ENCODE data around the gene GAB2. TPM values are rescaled to one million over a fixed set of nuclear protein-coding genes. Genes with fewer than 3 reads are reported as not detected.
"Not testable (repeated sequence)": the region's sequence is repeated elsewhere in the genome, so short reads cannot be mapped to it uniquely, and the experiment has no call there.

The GAB2 gene
- total RNA-seq, 2 experiments from 2014 or later = 7.1 to 7.5 TPM

DNA sequence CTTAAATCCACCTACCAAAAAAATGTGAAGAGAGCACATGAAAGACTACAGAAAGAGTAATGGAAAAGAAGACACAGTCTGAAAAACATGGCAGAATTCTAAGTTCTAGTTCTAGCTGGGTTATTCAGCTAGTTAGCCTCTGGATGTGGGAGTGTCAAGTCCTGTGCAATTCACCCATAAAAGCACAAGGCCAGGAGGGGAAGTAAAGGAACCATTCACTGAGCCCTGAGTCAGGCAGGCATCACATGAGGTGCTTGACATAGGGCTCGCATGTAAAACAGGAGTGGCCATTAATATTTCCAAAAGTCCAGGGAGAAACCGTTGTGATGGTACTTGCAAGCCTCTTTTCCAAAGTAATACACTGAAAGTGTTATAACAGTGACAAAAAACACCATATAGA is 103.7 kb downstream of the GAB2 start:
- peaks cover 14% of the 10 kb centered on the region for H3K4me1 Mint-ChIP-seq
- H3K27me3 Mint-ChIP-seq = peaks cover 14% of the 10 kb centered on the region
- POLR2A ChIA-PET = no interaction called here
- no peak overlapping the region for H3K4me3 Mint-ChIP-seq
- no peaks in the 10 kb centered on the region for H3K9me3 Mint-ChIP-seq
- no peak overlapping the region for H3K27ac Mint-ChIP-seq
- peaks cover 3% of the 10 kb centered on the region for H3K36me3 Mint-ChIP-seq
- DNase-seq (no peak), ATAC-seq (ENCODE audit: low read depth) (no peak)

DNA sequence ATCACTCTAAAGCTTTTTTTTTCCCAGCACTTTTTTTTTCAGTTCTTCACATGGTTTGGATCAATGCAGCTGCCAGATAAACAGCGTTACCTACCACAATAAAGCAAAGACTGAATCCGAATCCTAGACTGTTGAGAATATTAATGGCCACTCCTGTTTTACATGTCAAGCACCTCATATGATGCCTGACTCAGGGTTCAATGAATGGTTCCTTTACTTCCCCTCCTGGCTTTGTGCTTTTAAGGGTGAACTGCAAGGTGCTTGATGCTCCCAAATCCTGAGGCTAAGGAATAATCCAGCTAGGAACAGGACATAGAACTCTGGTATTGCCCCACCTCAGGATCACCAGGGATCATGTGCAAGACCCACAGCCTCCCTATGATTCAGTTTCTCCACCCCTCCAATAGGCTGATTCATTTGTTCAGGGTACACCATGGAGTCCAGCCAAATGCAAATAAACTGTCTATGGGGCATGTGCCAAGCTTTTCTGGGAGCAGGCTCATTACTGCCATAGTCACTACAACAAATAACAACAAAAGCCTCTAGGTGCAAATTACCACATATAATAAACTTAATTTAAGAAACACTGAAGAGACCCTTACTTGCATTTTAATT is 104.3 kb downstream of the GAB2 start:
- ATAC-seq (ENCODE audit: low read depth) (no peak), DNase-seq (no peak)
- H3K27me3 Mint-ChIP-seq = peaks cover 13% of the 10 kb centered on the region
- POLR2A ChIA-PET = no interaction called here
- peaks cover 3% of the 10 kb centered on the region for H3K36me3 Mint-ChIP-seq
- H3K9me3 Mint-ChIP-seq = no peaks in the 10 kb centered on the region
- no peak overlapping the region for H3K27ac Mint-ChIP-seq
- H3K4me1 Mint-ChIP-seq = peaks cover 16% of the 10 kb centered on the region
- no peak overlapping the region for H3K4me3 Mint-ChIP-seq

DNA sequence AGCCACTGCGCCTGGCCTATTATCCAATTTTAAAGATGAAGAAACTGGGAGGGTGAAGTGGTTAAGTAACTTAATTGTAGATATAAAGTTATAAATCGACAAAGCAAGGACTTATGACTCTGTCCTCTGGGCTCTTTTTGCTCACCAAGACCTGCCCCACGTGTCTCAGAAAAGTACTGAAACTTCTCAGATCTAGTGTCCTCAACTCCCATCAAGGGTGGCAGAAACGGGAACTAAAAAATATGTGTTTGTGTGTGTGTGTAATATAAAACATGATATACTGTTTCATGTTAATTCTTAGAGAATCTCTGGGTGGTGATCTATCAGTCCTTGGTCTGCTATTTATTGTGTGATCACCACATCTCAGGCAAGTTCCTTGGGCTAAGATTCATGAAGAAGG is 104.9 kb downstream of the GAB2 start:
- DNase-seq (no peak), ATAC-seq (ENCODE audit: low read depth) (no peak)
- POLR2A ChIA-PET = interaction anchor here (0.7 to 0.9 kb wide), 2 partner anchors 20 to 110 kb away, joined by 3 to 6 read pairs; no protein-coding TSS in a partner anchor
- H3K4me1 Mint-ChIP-seq = peaks cover 18% of the 10 kb centered on the region
- H3K27me3 Mint-ChIP-seq = peaks cover 10% of the 10 kb centered on the region
- H3K9me3 Mint-ChIP-seq = no peaks in the 10 kb centered on the region
- H3K27ac Mint-ChIP-seq = no peak overlapping the region
- peaks cover 3% of the 10 kb centered on the region for H3K36me3 Mint-ChIP-seq
- no peak overlapping the region for H3K4me3 Mint-ChIP-seq

DNA sequence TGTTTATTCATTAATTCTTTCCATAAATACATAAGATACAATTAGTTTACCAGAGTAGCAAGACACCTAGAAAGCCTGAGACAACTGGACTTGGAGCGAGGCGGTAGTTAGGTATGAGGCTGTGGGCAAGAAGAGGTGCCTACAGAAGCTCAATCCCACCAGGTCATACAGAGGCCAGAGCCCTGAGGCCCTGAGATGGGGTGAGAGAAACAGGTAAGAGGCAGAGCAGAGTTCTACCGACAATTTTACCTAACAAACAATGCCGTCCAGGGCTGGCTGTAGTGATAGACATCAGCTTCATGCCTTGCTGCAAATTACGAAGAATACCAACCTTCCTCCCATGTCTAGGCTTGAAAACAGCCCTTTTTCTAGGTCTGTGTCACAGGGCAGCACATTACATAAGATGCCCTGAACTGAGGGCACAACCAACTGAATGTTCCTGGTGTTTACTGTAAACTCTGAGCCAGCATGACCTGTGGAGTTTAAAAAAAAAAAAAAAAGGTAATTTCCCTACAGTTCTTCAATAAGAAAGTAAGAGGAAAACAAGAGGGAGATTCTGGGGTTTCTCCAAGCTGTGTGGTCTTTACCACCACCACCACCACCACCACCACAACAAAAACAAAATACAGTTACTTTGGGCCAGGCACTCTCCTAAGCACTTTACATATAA is 105.8 kb downstream of the GAB2 start:
- Mint-ChIP-seq H3K36me3 (peaks cover 2% of the 10 kb centered on the region), H3K27me3 (peaks cover 8% of the 10 kb centered on the region), H3K27ac (no peak overlapping the region), H3K4me3 (no peak overlapping the region), H3K4me1 (peaks cover 18% of the 10 kb centered on the region), H3K9me3 (no peaks in the 10 kb centered on the region)
- DNase-seq (no peak), ATAC-seq (ENCODE audit: low read depth) (peak; percentile 30)
- POLR2A ChIA-PET = interaction anchor here (0.7 to 0.9 kb wide), 2 partner anchors 19 to 109 kb away, joined by 3 to 6 read pairs; no protein-coding TSS in a partner anchor

DNA sequence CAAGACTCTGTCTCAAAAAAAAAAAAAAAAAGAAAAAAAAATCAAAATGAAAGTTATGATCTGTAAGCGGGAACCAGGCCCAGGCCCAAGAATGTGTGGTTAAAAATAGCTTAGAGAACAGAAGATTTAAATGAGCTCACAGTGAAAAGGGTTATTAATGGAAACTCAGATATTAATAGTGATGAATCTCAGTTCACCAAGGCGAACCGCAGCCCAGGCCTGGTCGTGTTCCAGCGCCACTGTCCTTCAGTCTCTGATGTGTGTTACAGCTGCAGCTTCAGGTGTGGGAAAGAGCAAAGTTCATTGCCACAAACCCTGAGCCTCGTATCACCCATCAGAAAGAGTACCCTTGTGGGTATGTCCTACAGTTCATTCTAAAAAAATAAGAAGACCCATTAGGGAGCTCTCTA is 107.1 kb downstream of the GAB2 start:
- Mint-ChIP-seq H3K27ac (no peak overlapping the region), H3K4me1 (peaks cover 18% of the 10 kb centered on the region), H3K27me3 (peaks cover 9% of the 10 kb centered on the region), H3K9me3 (no peaks in the 10 kb centered on the region), H3K36me3 (peaks cover 2% of the 10 kb centered on the region), H3K4me3 (no peak overlapping the region)
- no peak for ATAC-seq (ENCODE audit: low read depth)
- POLR2A ChIA-PET = interaction anchor here (0.7 to 1.5 kb wide), 3 partner anchors 18 to 122 kb away, joined by 3 read pairs; partner anchors contain the start of gene KCTD21
- no peak for DNase-seq

DNA sequence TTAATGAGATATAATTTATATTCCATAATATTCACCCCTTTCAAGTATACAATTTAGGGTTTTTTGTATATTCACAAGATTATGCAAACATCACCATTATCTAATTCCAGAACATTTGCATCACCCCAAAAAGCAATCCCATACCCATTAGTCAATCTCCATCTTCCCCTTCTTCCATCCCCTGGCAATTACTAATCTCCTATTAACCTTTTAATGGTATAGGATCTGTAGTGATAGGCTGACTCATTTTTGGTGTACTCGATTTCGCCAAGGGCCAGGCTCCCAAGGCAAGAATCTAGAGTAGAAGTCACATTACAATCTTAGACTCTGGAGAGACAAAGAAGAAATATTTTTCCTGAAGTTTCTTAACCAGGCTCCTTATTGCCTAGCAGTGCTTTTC is 113.4 kb downstream of the GAB2 start:
- POLR2A ChIA-PET = no interaction called here
- no peak for ATAC-seq (ENCODE audit: low read depth)
- no peak for DNase-seq
- H3K27ac Mint-ChIP-seq = no peak overlapping the region
- H3K27me3 Mint-ChIP-seq = peaks cover 20% of the 10 kb centered on the region
- H3K4me3 Mint-ChIP-seq = no peak overlapping the region
- peaks cover 2% of the 10 kb centered on the region for H3K9me3 Mint-ChIP-seq
- peaks cover 4% of the 10 kb centered on the region for H3K4me1 Mint-ChIP-seq
- H3K36me3 Mint-ChIP-seq = peaks cover 5% of the 10 kb centered on the region

DNA sequence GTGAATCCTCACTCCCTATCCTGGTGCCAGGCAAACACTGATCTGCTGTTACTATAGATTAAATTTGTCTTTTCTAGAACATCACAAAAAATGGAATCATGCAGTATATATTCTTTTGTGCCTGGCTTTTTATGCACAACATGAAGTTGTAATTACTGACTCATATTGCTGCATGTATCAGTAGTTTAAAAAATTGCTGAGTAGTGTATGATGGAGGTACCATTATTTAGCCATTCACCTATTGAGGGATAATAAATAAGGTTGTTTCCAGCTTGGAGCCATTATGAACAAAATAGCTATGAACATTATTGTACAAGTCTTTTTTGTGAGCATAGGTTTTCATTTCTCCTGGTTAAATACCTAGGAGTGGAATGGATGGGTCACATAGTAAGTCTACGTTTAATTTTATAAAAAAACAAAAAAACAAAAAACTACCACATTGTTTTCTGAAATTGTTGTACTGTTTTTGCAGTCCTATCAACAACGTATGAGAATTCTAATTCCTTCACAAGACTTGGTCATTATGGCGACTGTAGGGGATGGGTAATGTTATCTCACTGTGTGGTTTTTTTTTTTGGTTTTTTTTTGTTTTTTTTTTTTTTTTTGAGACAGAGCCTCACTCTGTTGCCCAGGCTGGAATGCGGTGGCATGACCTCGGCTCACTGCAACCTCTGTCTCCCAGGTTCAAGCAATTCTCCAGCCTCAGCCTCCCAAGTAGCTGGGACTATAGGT is 117.3 kb downstream of the GAB2 start:
- no peak overlapping the region for H3K4me3 Mint-ChIP-seq
- H3K4me1 Mint-ChIP-seq = peaks cover 1% of the 10 kb centered on the region
- peaks cover 11% of the 10 kb centered on the region for H3K36me3 Mint-ChIP-seq
- H3K9me3 Mint-ChIP-seq = peaks cover 4% of the 10 kb centered on the region
- DNase-seq = no peak
- POLR2A ChIA-PET = no interaction called here
- ATAC-seq (ENCODE audit: low read depth) = no peak
- no peak overlapping the region for H3K27ac Mint-ChIP-seq
- peaks cover 15% of the 10 kb centered on the region for H3K27me3 Mint-ChIP-seq

DNA sequence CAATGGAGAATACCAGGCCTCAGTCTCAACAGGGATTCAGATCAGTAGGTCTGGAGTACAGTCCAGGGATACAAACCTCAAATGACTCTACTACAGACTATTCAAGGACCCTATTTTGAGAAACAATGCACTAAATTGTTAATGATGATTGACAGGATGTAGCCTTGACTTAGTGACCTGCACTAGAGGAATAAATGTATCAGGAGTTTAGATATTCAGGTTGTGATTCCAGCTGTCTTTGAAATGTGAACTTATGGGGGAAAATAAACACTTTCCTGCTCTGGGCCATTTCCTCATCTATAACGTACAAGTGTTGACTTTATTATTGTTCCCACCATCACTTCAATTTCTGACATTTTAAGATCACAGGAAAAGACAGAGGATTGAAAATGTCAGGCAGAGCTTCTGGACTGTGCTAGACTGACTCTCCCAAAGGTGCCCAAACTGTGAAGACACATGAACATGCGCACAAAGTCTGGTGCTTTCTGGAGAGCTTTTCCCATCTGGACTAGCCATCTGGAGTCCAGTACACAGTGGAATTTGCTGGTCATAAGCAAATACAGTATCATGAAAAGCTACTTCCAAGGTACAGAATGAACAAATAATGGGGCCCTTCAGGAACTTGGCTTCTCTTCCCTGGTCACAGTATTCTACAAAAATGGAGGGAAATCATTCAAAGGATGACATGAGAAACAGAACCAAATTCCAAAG is 118.5 kb downstream of the GAB2 start:
- ATAC-seq (ENCODE audit: low read depth) (no peak), DNase-seq (no peak)
- POLR2A ChIA-PET = no interaction called here
- H3K9me3 Mint-ChIP-seq = peaks cover 5% of the 10 kb centered on the region
- H3K36me3 Mint-ChIP-seq = peaks cover 11% of the 10 kb centered on the region
- H3K27ac Mint-ChIP-seq = no peak overlapping the region
- H3K4me3 Mint-ChIP-seq = no peak overlapping the region
- H3K27me3 Mint-ChIP-seq = peaks cover 9% of the 10 kb centered on the region
- peaks cover 2% of the 10 kb centered on the region for H3K4me1 Mint-ChIP-seq

DNA sequence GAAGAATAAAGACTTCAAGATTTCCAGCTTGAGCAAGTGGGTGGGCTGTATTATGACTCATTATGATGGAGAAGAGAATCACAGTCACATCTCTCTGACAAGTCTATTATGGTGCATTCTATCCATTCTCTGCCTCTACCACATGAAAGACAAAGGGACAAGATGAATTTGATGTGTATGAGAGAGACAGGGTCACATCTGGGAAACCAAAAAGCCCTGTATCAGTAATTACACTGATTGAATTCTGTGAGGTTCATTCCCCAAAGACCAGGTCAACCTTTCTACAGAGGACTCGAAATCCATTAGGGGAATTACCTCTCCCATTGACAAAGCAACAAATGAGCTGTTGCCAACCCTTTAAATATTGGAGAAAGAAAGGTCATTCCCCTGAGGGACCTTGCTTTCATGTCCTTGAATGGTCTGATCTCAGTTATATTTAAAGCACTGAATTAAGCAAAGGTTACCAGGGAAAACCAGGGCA is 119.3 kb downstream of the GAB2 start:
- Mint-ChIP-seq H3K4me1 (peaks cover 3% of the 10 kb centered on the region), H3K27ac (no peak overlapping the region), H3K9me3 (peaks cover 7% of the 10 kb centered on the region), H3K4me3 (no peak overlapping the region), H3K36me3 (peaks cover 14% of the 10 kb centered on the region), H3K27me3 (peaks cover 9% of the 10 kb centered on the region)
- ATAC-seq (ENCODE audit: low read depth) (no peak), DNase-seq (no peak)
- POLR2A ChIA-PET = no interaction called here

DNA sequence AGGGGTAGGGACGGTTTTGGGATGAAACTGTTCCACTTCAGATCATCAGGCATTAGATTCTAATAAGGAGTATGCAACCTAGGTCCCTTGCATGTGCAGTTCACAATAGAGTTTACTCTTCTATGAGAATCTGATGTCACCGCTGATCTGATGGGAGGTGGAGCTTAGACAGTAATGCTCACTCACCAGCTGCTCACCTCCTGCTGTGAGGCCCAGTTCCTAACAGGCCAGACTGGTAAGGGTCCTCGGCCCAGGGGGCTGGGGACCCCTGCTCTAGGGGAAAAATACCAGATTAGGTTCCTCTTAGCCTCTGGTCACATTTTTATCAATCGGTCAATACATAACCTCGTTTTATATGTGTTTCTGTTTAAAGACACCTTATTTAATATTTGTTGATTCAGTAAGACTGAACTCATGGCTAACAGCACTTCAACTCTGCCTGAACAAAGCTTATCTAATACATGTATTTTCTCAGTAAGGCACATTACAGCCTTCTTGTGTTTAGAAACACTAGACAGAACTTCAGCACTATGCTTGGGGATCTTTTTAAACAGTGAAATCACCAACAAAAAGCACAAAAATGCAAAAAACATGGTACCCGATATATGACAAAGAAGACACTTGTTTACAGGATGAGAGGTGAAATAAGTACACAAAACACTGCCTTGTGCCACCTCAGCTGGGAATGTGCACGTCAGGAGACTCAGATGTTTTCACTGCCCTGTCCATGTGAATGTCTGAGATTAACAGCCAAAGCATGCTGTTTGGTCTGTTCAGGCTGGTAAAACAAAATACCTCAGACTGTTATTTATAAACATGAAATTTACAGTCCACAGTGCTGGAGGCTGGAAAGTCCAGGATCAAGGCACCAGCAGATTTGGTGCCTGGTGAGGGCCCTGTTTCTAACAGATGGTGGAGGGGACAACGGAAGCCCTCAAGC is 121.4 kb downstream of the GAB2 start:
- ATAC-seq (ENCODE audit: low read depth) (no peak), DNase-seq (no peak)
- peaks cover 8% of the 10 kb centered on the region for H3K9me3 Mint-ChIP-seq
- H3K36me3 Mint-ChIP-seq = peaks cover 16% of the 10 kb centered on the region
- H3K4me1 Mint-ChIP-seq = peaks cover 20% of the 10 kb centered on the region
- no peak overlapping the region for H3K27ac Mint-ChIP-seq
- H3K27me3 Mint-ChIP-seq = no peaks in the 10 kb centered on the region
- H3K4me3 Mint-ChIP-seq = no peak overlapping the region
- POLR2A ChIA-PET = no interaction called here

DNA sequence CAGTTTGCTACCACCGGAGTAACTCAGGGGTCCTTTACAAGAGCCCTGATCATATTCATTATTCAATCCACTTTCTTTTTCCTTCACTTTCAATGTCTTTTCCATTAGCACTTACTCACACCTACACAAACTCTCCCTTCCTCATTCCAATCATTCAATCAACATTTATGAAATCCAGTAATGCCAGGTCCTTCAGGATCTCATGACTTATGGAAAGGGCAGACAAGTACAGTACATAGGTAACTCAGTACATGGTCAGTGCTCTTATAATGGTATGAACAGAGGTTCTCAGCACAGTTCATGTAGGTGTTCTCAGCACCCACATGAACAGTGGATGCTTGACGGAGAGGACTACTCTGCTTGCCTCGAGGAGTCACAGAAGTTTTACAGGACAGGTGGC is 122.3 kb downstream of the GAB2 start:
- Mint-ChIP-seq H3K4me1 (peaks cover 26% of the 10 kb centered on the region), H3K27ac (no peak overlapping the region)
- no peak for ATAC-seq (ENCODE audit: low read depth)

DNA sequence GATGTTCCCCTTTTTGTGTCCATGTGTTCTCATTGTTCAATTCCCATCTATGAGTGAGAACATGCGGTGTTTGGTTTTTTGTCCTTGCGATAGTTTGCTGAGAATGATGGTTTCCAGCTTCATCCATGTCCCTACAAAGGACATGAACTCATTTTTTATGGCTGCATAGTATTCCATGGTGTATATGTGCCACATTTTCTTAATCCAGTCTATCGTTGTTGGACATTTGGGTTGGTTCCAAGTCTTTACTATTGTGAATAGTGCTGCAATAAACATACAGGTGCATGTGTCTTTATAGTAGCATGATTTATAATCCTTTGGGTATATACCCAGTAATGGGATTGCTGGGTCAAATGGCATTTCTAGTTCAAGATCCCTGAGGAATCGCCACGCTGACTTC is 123.5 kb downstream of the GAB2 start:
- Mint-ChIP-seq H3K9me3 (peaks cover 16% of the 10 kb centered on the region), H3K4me1 (peaks cover 37% of the 10 kb centered on the region), H3K36me3 (peaks cover 32% of the 10 kb centered on the region)
- H3K27me3 Mint-ChIP-seq; POLR2A ChIA-PET; DNase-seq; H3K4me3 Mint-ChIP-seq; H3K27ac Mint-ChIP-seq; ATAC-seq (ENCODE audit: low read depth): not testable (repeated sequence)

More for the DNA sequence above, 122.3 kb downstream of the GAB2 start:
- H3K36me3 Mint-ChIP-seq = peaks cover 23% of the 10 kb centered on the region
- no peaks in the 10 kb centered on the region for H3K27me3 Mint-ChIP-seq
- no peak for DNase-seq
- H3K9me3 Mint-ChIP-seq = peaks cover 13% of the 10 kb centered on the region
- no peak overlapping the region for H3K4me3 Mint-ChIP-seq
- POLR2A ChIA-PET = no interaction called here

Data from activated naive CD8-positive, alpha-beta T cell treated with anti-CD3 and anti-CD28 coated beads, Interleukin-2, amount 10 ng/mL, durations not matched to agents 7 days and 5 days (primary cell).